GM23338 (cell line): Measurements from ENCODE around the gene STRN. TPM values are rescaled to one million over a fixed set of nuclear protein-coding genes. Genes with fewer than 3 reads are reported as not detected.

Experiments
- ATAC-seq: fragments of 200-7000 bp; cut with Tn5 transposase; 3 replicates; pipeline ENCODE4 v1.9.1; 2020
- DNase-seq: peaks from one replicate; pipeline ENCODE4 v3.0.0-alpha.2; 2015; ENCODE audit warnings: low spot score
- H2AFZ ChIP-seq: fragments of 200-600 bp; sonication (generic); 2 replicates; pipeline ENCODE4 v1.8.0; 2016; ENCODE audit warnings: antibody characterized with exemption, mild to moderate bottlenecking, moderate library complexity
- H3F3A ChIP-seq: fragments of 200-600 bp; sonication (generic); replicated peaks from 2 replicates; pipeline ENCODE4 v1.8.0; 2017; ENCODE audit warnings: antibody characterized with exemption, mixed run types, low read depth
- H3K27ac ChIP-seq: fragments of 200-600 bp; sonication (generic); 2 replicates; pipeline ENCODE4 v1.6.1; 2016; ENCODE audit warnings: low read depth
- H3K27me3 ChIP-seq: fragments of 200-600 bp; sonication (generic); 2 replicates; pipeline ENCODE4 v1.8.0; 2016; ENCODE audit warnings: mild to moderate bottlenecking, mixed run types, moderate library complexity; ENCODE audit not compliant: insufficient read depth
- H3K36me3 ChIP-seq: fragments of 200-600 bp; sonication (generic); 2 replicates; pipeline ENCODE4 v1.8.0; 2016; ENCODE audit warnings: mild to moderate bottlenecking; ENCODE audit not compliant: insufficient read depth
- H3K4me1 ChIP-seq: fragments of 200-600 bp; sonication (generic); 2 replicates; pipeline ENCODE4 v1.8.0; 2016; ENCODE audit warnings: mild to moderate bottlenecking, moderate library complexity; ENCODE audit not compliant: insufficient read depth
- H3K4me2 ChIP-seq: fragments of 200-600 bp; sonication (generic); 2 replicates; pipeline ENCODE4 v1.7.1; 2017; ENCODE audit warnings: mixed run types
- H3K4me3 ChIP-seq: fragments of 200-600 bp; sonication (generic); 2 replicates; pipeline ENCODE4 v1.6.1; 2016; ENCODE audit warnings: mixed run types
- H3K79me2 ChIP-seq: fragments of 200-600 bp; sonication (generic); replicated peaks from 2 replicates; pipeline ENCODE4 v1.8.0; 2017; ENCODE audit warnings: mild to moderate bottlenecking; ENCODE audit not compliant: insufficient read depth
- H3K9me2 ChIP-seq: fragments of 200-600 bp; sonication (generic); 2 replicates; pipeline ENCODE4 v1.8.0; 2017; ENCODE audit not compliant: insufficient read depth
- H4K20me1 ChIP-seq: fragments of 200-600 bp; sonication (generic); replicated peaks from 2 replicates; pipeline ENCODE4 v1.8.0; 2017; ENCODE audit warnings: mild to moderate bottlenecking; ENCODE audit not compliant: insufficient read depth
- H3K27ac Mint-ChIP-seq: 2 replicates; pipeline ENCODE4 v1.8.0; 2020; ENCODE audit warnings: inconsistent platforms, mild to moderate bottlenecking, moderate library complexity, mixed read lengths
- H3K27me3 Mint-ChIP-seq: 3 replicates; pipeline ENCODE4 v1.8.0; 2022; ENCODE audit warnings: low read depth, mild to moderate bottlenecking, moderate library complexity, mixed read lengths, inconsistent platforms; ENCODE audit not compliant: insufficient read depth, poor library complexity
- H3K36me3 Mint-ChIP-seq: 3 replicates; pipeline ENCODE4 v1.8.0; 2021; ENCODE audit warnings: low read depth, mild to moderate bottlenecking, inconsistent platforms, moderate library complexity, mixed read lengths
- H3K4me1 Mint-ChIP-seq: 3 replicates; pipeline ENCODE4 v1.8.0; 2020; ENCODE audit warnings: mild to moderate bottlenecking, inconsistent platforms, mixed read lengths
- H3K4me3 Mint-ChIP-seq: 3 replicates; pipeline ENCODE4 v1.8.0; 2021; ENCODE audit warnings: moderate library complexity, mild to moderate bottlenecking, inconsistent platforms, mixed read lengths
- H3K9me3 Mint-ChIP-seq: 3 replicates; pipeline ENCODE4 v1.8.0; 2020; ENCODE audit warnings: moderate library complexity, mild to moderate bottlenecking, inconsistent platforms, mixed read lengths
- CREB1 ChIP-seq: fragments of 250-450 bp; sonication (Bioruptor Pico); IDR thresholded peaks from 2 replicates; pipeline ENCODE4 v1.5.0; 2020; ENCODE audit warnings: low read depth, mild to moderate bottlenecking, moderate library complexity
- ETS1 ChIP-seq: IDR thresholded peaks from 2 replicates; pipeline ENCODE4 v1.6.1; 2016; ENCODE audit warnings: antibody characterized with exemption
- EZH2 ChIP-seq: fragments of 200-600 bp; sonication (generic); IDR thresholded peaks from one replicate; pipeline ENCODE4 v1.8.0; 2017; ENCODE audit warnings: antibody characterized with exemption, mild to moderate bottlenecking, low read depth; ENCODE audit not compliant: unreplicated experiment
- EZH2phosphoT487 ChIP-seq: fragments of 200-600 bp; sonication (generic); IDR thresholded peaks from one replicate; pipeline ENCODE4 v1.8.1; 2018; ENCODE audit warnings: antibody characterized with exemption; ENCODE audit not compliant: unreplicated experiment
- NANOG ChIP-seq: IDR thresholded peaks from 2 replicates; pipeline ENCODE4 v1.6.1; 2016; ENCODE audit warnings: antibody characterized with exemption, borderline replicate concordance
- POLR2AphosphoS5 ChIP-seq: IDR thresholded peaks from 2 replicates; pipeline ENCODE4 v1.6.1; 2016; ENCODE audit warnings: antibody characterized with exemption, low read depth
- STAT1 ChIP-seq: IDR thresholded peaks from one replicate; pipeline ENCODE4 v1.6.1; 2016; ENCODE audit warnings: antibody characterized with exemption; ENCODE audit not compliant: unreplicated experiment
- ZNF114 ChIP-seq: fragments of 250-450 bp; sonication (Bioruptor Pico); IDR thresholded peaks from 2 replicates; pipeline ENCODE4 v1.5.0; 2020; ENCODE audit warnings: mild to moderate bottlenecking, moderate library complexity
- ZNF331 ChIP-seq: fragments of 250-450 bp; sonication (Bioruptor Pico); IDR thresholded peaks from 2 replicates; pipeline ENCODE4 v1.5.0; 2020; ENCODE audit warnings: low read depth, mild to moderate bottlenecking, moderate library complexity
- polyA plus RNA-seq: library from polyadenylated mRNA; unstranded; fragments of >200 nt; fragmentation: Nextera tagmentation; extraction: Ambion mirVana; gene quantifications from 2 replicates; pipeline ENCODE4 v1.2.1, GENCODE V29; 2016
- total RNA-seq: library from RNA; depleted of rRNA; stranded (reverse); fragments of >200 nt; shearing (Covaris generic); gene quantifications from 2 replicates; pipeline ENCODE4 v1.2.3, GENCODE V29; 2014
- TF ChIP-seq, protein P1 (sequence below), 2 experiments: fragments of 200-600 bp in 1 of 2; sonication (generic) in 1 of 2; conservative IDR thresholded peaks; 2 replicates each; pipeline versions ENCODE4 v1.5.1 to v1.6.1; 2016 to 2017; ENCODE audit warnings: antibody characterized with exemption in 2 of 2, low read depth in 2 of 2, mild to moderate bottlenecking in 2 of 2, moderate library complexity in 1 of 2

STRN gene
- total and polyA plus RNA-seq, 2 experiments from 2014 or later, result 16.1 to 34.5 TPM

- H3K4me3 ChIP-seq, result no peak overlapping the region
- H3K27me3 Mint-ChIP-seq, result peaks cover 2% of the 10 kb centered on the region
- H3K27ac ChIP-seq, result peak overlapping the region; percentile 18
- H3K9me3 Mint-ChIP-seq, result no peaks in the 10 kb centered on the region
- no peaks in the 10 kb centered on the region for H3F3A ChIP-seq
- H4K20me1 ChIP-seq, result no peaks in the 10 kb centered on the region
- no peaks in the 10 kb centered on the region for H3K9me2 ChIP-seq
- TF ChIP-seq EZH2phosphoT487, result no peak
- no peak for TF ChIP-seq NANOG
- TF ChIP-seq ZNF331 (CRISPR knock-in tag), result no peak
- no peak for TF ChIP-seq EZH2
- TF ChIP-seq ETS1, result no peak
- no peak for TF ChIP-seq POLR2AphosphoS5
- TF ChIP-seq CREB1 (CRISPR knock-in tag), result no peak
- TF ChIP-seq STAT1, result no peak
- TF ChIP-seq, protein P1, sequence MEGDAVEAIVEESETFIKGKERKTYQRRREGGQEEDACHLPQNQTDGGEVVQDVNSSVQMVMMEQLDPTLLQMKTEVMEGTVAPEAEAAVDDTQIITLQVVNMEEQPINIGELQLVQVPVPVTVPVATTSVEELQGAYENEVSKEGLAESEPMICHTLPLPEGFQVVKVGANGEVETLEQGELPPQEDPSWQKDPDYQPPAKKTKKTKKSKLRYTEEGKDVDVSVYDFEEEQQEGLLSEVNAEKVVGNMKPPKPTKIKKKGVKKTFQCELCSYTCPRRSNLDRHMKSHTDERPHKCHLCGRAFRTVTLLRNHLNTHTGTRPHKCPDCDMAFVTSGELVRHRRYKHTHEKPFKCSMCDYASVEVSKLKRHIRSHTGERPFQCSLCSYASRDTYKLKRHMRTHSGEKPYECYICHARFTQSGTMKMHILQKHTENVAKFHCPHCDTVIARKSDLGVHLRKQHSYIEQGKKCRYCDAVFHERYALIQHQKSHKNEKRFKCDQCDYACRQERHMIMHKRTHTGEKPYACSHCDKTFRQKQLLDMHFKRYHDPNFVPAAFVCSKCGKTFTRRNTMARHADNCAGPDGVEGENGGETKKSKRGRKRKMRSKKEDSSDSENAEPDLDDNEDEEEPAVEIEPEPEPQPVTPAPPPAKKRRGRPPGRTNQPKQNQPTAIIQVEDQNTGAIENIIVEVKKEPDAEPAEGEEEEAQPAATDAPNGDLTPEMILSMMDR (conservative IDR thresholded peaks at IDR 0.05; ENCODE audit: low read depth in 2 of 2), result no peak
- H3K4me1 Mint-ChIP-seq, result peaks cover 14% of the 10 kb centered on the region
- H3K79me2 ChIP-seq, result peaks cover 13% of the 10 kb centered on the region; the same call in 1 of the 2 replicates
- no peaks in the 10 kb centered on the region; the same call in 1 of the 2 replicates for H3K36me3 ChIP-seq
- H2AFZ ChIP-seq, result no peak overlapping the region
- peak; percentile 93 for ATAC-seq
- peak overlapping the region; percentile 12; the same call in 1 of the 2 replicates for H3K27ac Mint-ChIP-seq
- peak; percentile 46 for DNase-seq
- H3K4me1 ChIP-seq, result peaks cover 14% of the 10 kb centered on the region
- no peak overlapping the region; the same call in 2 of the 3 replicates for H3K4me3 Mint-ChIP-seq
- H3K36me3 Mint-ChIP-seq, result peaks cover 12% of the 10 kb centered on the region
- no peak overlapping the region for H3K4me2 ChIP-seq
- H3K27me3 ChIP-seq, result no peaks in the 10 kb centered on the region
Measured at GRCh38 chr2:36919041-36919837, 47.1 kb downstream of the STRN start.

GRCh38 chr2:36918307-36918706 lies 48.0 kb downstream of the STRN start:
- peaks cover 3% of the 10 kb centered on the region; the same call in 2 of the 3 replicates for H3K36me3 Mint-ChIP-seq
- peaks cover 14% of the 10 kb centered on the region for H3K4me1 Mint-ChIP-seq
- Histone ChIP-seq H3K4me2 (no peak overlapping the region), H3K36me3 (no peaks in the 10 kb centered on the region; the same call in 1 of the 2 replicates), H3F3A (no peaks in the 10 kb centered on the region), H3K27me3 (no peaks in the 10 kb centered on the region), H3K27ac (no peak overlapping the region), H3K4me1 (peaks cover 14% of the 10 kb centered on the region), H2AFZ (no peak overlapping the region), H4K20me1 (no peaks in the 10 kb centered on the region), H3K79me2 (peaks cover 13% of the 10 kb centered on the region; the same call in 1 of the 2 replicates), H3K4me3 (no peak overlapping the region), H3K9me2 (no peaks in the 10 kb centered on the region)
- no peak overlapping the region for H3K27ac Mint-ChIP-seq
- H3K9me3 Mint-ChIP-seq, result no peaks in the 10 kb centered on the region
- DNase-seq (no peak), ATAC-seq (no peak)
- no peak overlapping the region for H3K4me3 Mint-ChIP-seq
- H3K27me3 Mint-ChIP-seq, result peaks cover 2% of the 10 kb centered on the region
- no peak for TF ChIP-seq ZNF114 (CRISPR knock-in tag)
- TF ChIP-seq EZH2phosphoT487, result no peak
- TF ChIP-seq, protein P1 (conservative IDR thresholded peaks at IDR 0.05; ENCODE audit: low read depth in 2 of 2), result peak in 1 of 2 experiments; percentile 34; a peak in 2 of 4 replicates
